ENCODE results near the gene SFXN5. TPM values are rescaled to one million over a fixed set of nuclear protein-coding genes. Genes with fewer than 3 reads are reported as not detected.
"Not testable (repeated sequence)": the region's sequence is repeated elsewhere in the genome, so short reads cannot be mapped to it uniquely, and the experiment has no call there.

SFXN5 gene
- total RNA-seq, 1 donor from 2014 or later: 14.1 TPM

- H3K9me3 Mint-ChIP-seq: no peaks in the 10 kb centered on the region
- intact Hi-C loops (cut with micrococcal nuclease): loop anchor here (5.0 kb wide), 1 partner anchor 123 kb away; the partner anchor contains the start of genes CCT7 and PRADC1
- H3K27ac Mint-ChIP-seq: no peak overlapping the region
- peaks cover 36% of the 10 kb centered on the region for H3K4me1 Mint-ChIP-seq
- no peak for DNase-seq
- H3K27me3 Mint-ChIP-seq: peaks cover 5% of the 10 kb centered on the region
- H3K36me3 Mint-ChIP-seq (ENCODE audit: low read depth): no peaks in the 10 kb centered on the region
- H3K4me3 Mint-ChIP-seq: no peak overlapping the region
Observed at GRCh38 chr2:73109431-73110167, 38.1 kb upstream of the SFXN5 start.

DNA sequence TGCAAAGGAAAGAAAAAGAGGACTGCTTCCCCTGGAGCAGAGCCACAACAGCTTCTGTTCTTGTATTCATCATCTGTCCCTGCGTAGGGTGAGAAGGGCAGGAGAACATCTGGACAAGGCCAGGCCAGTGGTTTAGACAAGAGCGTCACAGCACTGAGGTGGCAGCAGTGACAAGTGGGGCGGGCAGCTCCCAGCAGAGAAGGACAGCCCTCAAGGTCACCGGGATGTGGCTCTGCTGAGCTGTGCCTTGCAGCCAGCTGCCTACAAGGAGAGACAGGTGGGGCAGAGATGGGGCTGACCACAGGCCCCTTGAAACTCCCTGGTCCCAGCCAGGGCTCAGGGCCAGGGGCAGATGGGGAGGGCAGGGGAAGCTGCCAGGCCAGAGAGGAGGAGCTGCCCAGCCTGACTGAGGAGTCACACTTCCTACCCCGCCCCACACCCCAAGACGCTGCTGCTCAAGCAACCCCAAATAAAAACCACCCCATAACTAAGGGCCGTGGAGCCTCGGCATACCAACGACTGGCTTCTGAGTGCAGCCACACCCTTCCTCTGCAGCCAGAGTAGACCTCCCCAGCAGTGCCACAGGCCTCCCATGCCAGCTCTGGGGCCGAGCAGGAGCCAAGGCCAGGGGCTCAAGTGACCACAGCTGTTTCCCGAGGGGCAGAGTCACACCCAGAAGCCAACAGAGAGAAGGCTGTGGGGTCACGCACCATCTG, 35.9 kb upstream of the SFXN5 start:
- no peaks in the 10 kb centered on the region for H3K36me3 Mint-ChIP-seq (ENCODE audit: low read depth)
- no peak overlapping the region for H3K27ac Mint-ChIP-seq
- no peak overlapping the region for H3K4me3 Mint-ChIP-seq
- intact Hi-C loops (cut with micrococcal nuclease): no loop called here
- no peaks in the 10 kb centered on the region for H3K9me3 Mint-ChIP-seq
- H3K4me1 Mint-ChIP-seq: peaks cover 40% of the 10 kb centered on the region
- no peak for DNase-seq
- no peaks in the 10 kb centered on the region for H3K27me3 Mint-ChIP-seq

DNA sequence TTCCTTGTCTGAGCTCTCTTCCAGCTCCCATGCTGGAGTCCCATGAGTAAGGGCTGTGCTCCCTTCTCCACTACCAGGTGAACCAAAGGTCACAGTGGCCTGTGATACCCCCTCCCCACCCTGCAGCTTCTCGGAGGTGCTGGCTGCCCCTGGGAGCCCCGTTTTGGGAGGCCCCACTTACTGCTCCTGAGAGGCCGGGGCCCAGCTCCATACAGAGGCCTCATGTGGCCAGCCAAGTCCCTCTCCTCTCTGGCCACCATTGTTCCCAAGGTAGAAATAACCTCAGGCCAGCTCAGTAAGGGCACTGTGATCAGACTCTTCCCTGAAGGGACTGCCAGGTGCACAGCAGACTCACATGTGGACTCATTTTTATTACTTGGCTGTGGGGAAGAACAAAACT, 35.3 kb upstream of the SFXN5 start:
- Mint-ChIP-seq H3K27me3 (no peaks in the 10 kb centered on the region), H3K4me3 (no peak overlapping the region), H3K4me1 (peaks cover 37% of the 10 kb centered on the region), H3K36me3 (ENCODE audit: low read depth) (no peaks in the 10 kb centered on the region), H3K9me3 (no peaks in the 10 kb centered on the region), H3K27ac (no peak overlapping the region)
- intact Hi-C loops (cut with micrococcal nuclease): no loop called here
- no peak for DNase-seq

GRCh38 chr2:73105511-73105971, 34.0 kb upstream of the SFXN5 start:
- no peak for DNase-seq
- H3K9me3 Mint-ChIP-seq: no peaks in the 10 kb centered on the region
- H3K4me3 Mint-ChIP-seq: no peak overlapping the region
- H3K4me1 Mint-ChIP-seq: peaks cover 26% of the 10 kb centered on the region
- H3K36me3 Mint-ChIP-seq (ENCODE audit: low read depth): no peaks in the 10 kb centered on the region
- intact Hi-C loops (cut with micrococcal nuclease): no loop called here
- no peaks in the 10 kb centered on the region for H3K27me3 Mint-ChIP-seq
- no peak overlapping the region for H3K27ac Mint-ChIP-seq

- intact Hi-C loops (cut with micrococcal nuclease): no loop called here
- no peaks in the 10 kb centered on the region for H3K36me3 Mint-ChIP-seq (ENCODE audit: low read depth)
- no peaks in the 10 kb centered on the region for H3K27me3 Mint-ChIP-seq
- no peak for DNase-seq
- no peak overlapping the region for H3K27ac Mint-ChIP-seq
- no peaks in the 10 kb centered on the region for H3K9me3 Mint-ChIP-seq
- peaks cover 24% of the 10 kb centered on the region for H3K4me1 Mint-ChIP-seq
- H3K4me3 Mint-ChIP-seq: no peak overlapping the region
Observed at GRCh38 chr2:73104933-73105332, 33.4 kb upstream of the SFXN5 start.

DNA sequence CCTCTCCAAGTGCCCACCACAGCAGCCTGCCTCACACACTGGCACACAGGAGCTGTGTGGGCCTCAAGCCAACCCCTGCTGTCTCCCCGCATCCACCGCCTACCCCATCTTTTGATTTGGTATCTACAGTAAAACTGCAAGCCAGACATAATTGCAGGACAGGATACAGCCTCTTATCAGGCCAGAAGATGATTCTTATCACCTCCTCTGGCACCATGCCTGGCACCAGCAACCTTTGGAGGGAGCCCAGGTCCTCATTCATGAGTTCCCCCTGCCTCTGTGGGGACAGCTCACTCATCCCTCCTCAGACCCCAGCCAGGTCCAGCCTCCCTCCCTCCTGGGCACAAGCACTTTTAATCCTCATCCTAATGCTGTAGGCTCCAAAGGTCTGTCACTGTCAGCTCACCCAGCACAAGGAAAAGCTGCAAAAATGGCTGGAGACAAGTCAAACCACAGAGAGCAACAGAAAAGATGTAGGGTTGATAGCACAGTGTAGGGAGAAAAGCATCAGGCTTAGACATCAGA, 31.6 kb upstream of the SFXN5 start:
- Mint-ChIP-seq H3K27me3 (no peaks in the 10 kb centered on the region), H3K27ac (no peak overlapping the region), H3K4me3 (no peak overlapping the region), H3K4me1 (peaks cover 19% of the 10 kb centered on the region), H3K9me3 (no peaks in the 10 kb centered on the region), H3K36me3 (ENCODE audit: low read depth) (no peaks in the 10 kb centered on the region)
- intact Hi-C loops (cut with micrococcal nuclease): no loop called here
- no peak for DNase-seq

GRCh38 chr2:73101626-73102256, 30.2 kb upstream of the SFXN5 start:
- peaks cover 13% of the 10 kb centered on the region for H3K4me1 Mint-ChIP-seq
- no peak overlapping the region for H3K4me3 Mint-ChIP-seq
- H3K36me3 Mint-ChIP-seq (ENCODE audit: low read depth): no peaks in the 10 kb centered on the region
- intact Hi-C loops (cut with micrococcal nuclease): no loop called here
- no peak for DNase-seq
- no peaks in the 10 kb centered on the region for H3K27me3 Mint-ChIP-seq
- no peaks in the 10 kb centered on the region for H3K9me3 Mint-ChIP-seq
- no peak overlapping the region for H3K27ac Mint-ChIP-seq

DNA sequence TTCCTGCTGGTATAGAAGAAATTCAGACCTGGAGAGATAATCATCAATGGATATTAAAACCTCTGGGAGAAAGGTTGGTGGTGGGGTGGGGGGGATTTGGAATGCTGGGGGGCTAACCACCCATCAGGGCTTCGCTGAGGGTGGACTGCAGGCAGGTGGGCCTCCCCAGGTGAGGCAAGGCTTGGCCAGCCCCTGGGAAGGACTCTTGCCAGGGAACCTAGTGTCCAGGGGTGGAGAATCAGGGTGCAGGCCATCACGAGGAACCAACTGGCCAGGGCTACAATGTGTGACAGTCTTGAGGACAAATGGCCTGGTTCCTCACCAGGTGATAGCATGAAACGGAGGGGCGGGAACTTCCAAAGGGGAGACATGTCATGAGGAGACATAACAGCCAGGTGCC, 29.4 kb upstream of the SFXN5 start:
- no peak for DNase-seq
- no peaks in the 10 kb centered on the region for H3K9me3 Mint-ChIP-seq
- H3K36me3 Mint-ChIP-seq (ENCODE audit: low read depth): no peaks in the 10 kb centered on the region
- intact Hi-C loops (cut with micrococcal nuclease): no loop called here
- H3K27ac Mint-ChIP-seq: no peak overlapping the region
- H3K4me3 Mint-ChIP-seq: no peak overlapping the region
- H3K4me1 Mint-ChIP-seq: peaks cover 13% of the 10 kb centered on the region
- H3K27me3 Mint-ChIP-seq: no peaks in the 10 kb centered on the region

- H3K36me3 Mint-ChIP-seq (ENCODE audit: low read depth): no peaks in the 10 kb centered on the region
- no peaks in the 10 kb centered on the region for H3K9me3 Mint-ChIP-seq
- H3K4me1 Mint-ChIP-seq: peaks cover 8% of the 10 kb centered on the region
- no peak overlapping the region for H3K27ac Mint-ChIP-seq
- H3K27me3 Mint-ChIP-seq: no peaks in the 10 kb centered on the region
- DNase-seq: no peak
- no peak overlapping the region for H3K4me3 Mint-ChIP-seq
- intact Hi-C loops (cut with micrococcal nuclease): no loop called here
Observed at GRCh38 chr2:73099486-73099885, 28.0 kb upstream of the SFXN5 start.

DNA sequence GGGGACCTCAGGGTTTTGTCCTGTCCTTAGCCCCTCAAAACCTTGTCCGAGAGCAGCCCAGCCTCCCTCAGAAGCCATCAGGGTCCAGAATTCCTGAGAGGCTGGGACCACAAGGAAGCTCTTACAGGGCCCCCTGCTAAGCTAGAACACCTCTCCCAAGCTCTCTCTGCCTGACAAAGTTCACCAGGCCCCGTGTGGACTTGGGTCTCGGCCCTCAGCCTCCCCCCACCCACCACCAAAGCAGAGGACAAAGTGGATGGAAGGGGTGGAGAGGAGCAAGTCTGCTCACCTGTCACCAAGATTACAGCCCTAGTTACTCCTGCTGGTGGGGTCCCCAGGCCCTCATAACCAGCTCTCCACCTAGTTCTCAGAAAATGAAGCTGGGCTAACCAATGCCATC, 24.4 kb upstream of the SFXN5 start:
- Mint-ChIP-seq H3K36me3 (ENCODE audit: low read depth) (no peaks in the 10 kb centered on the region), H3K27ac (no peak overlapping the region)

GRCh38 chr2:73093601-73094218, 22.2 kb upstream of the SFXN5 start:
- H3K4me1 Mint-ChIP-seq; H3K36me3 Mint-ChIP-seq (ENCODE audit: low read depth); H3K4me3 Mint-ChIP-seq; DNase-seq; H3K9me3 Mint-ChIP-seq; H3K27me3 Mint-ChIP-seq; H3K27ac Mint-ChIP-seq; intact Hi-C loops (cut with micrococcal nuclease): not testable (repeated sequence)

More for the DNA sequence above, 24.4 kb upstream of the SFXN5 start:
- no peak overlapping the region for H3K4me3 Mint-ChIP-seq
- DNase-seq: no peak
- no peaks in the 10 kb centered on the region for H3K27me3 Mint-ChIP-seq
- H3K9me3 Mint-ChIP-seq: no peaks in the 10 kb centered on the region
- intact Hi-C loops (cut with micrococcal nuclease): no loop called here
- no peaks in the 10 kb centered on the region for H3K4me1 Mint-ChIP-seq

GRCh38 chr2:73092146-73092783, 20.8 kb upstream of the SFXN5 start:
- H3K9me3 Mint-ChIP-seq: no peaks in the 10 kb centered on the region
- peaks cover 1% of the 10 kb centered on the region for H3K36me3 Mint-ChIP-seq (ENCODE audit: low read depth)
- no peak for DNase-seq
- no peaks in the 10 kb centered on the region for H3K27me3 Mint-ChIP-seq
- intact Hi-C loops (cut with micrococcal nuclease): no loop called here
- no peak overlapping the region for H3K4me3 Mint-ChIP-seq
- H3K27ac Mint-ChIP-seq: no peak overlapping the region
- H3K4me1 Mint-ChIP-seq: no peaks in the 10 kb centered on the region

DNA sequence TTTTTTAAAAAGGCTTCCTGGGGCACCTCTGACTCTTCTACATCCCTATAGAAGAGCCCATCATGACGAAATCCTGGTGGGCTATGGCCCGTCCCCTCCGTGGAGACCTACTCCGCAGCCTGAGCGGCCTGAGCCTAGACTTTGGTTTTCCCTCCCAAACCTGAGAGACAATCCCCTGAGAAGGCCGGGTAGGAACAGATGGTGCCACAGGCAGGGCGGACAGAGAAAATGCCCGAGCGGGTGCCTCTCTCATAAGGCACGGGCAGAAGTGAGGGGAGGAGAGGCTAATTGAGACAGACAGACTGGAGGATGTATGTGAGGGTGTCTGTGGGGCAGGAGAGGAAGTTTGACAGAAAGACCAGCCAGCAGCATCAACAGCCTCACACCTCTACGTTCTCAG, 20.2 kb upstream of the SFXN5 start:
- Mint-ChIP-seq H3K9me3 (no peaks in the 10 kb centered on the region), H3K4me1 (no peaks in the 10 kb centered on the region), H3K36me3 (ENCODE audit: low read depth) (peaks cover 1% of the 10 kb centered on the region), H3K4me3 (no peak overlapping the region), H3K27me3 (no peaks in the 10 kb centered on the region), H3K27ac (no peak overlapping the region)
- no peak for DNase-seq
- intact Hi-C loops (cut with micrococcal nuclease): no loop called here

All from activated CD4-positive, alpha-beta T cell treated with anti-CD3 and anti-CD28 coated beads, Interleukin-2, amount 10 ng/mL, durations not matched to agents 24 days and 14 days (primary cell).